Common myeloid progenitor, CD34-positive (primary cell): ENCODE measurements around the gene GSC2.
A peak's percentile ranks its signal among the peaks of the same experiment; 100 is the strongest.

Experiments used
- CTCF ChIA-PET: fragments of 350-600 bp; sonication (Branson Sonifier 250); formaldehyde crosslinking; loops from one replicate; lab custom pipeline; 2021; ENCODE audit warnings: antibody characterized with exemption; lab: Charles Lee
- POLR2A ChIA-PET: fragments of 350-600 bp; sonication (Branson Sonifier 250); formaldehyde crosslinking; loops from one replicate; lab custom pipeline; 2021; ENCODE audit warnings: antibody characterized with exemption; lab: Charles Lee
- DNase-seq, 3 donors: peaks; one replicate each; pipeline versions ENCODE4 v3.0.0 to v3.0.0-alpha.2; 2013
- H3K27ac ChIP-seq, 2 experiments: 1 replicate in 1 of 2; 2 replicates in 1 of 2; pipeline ENCODE4 v1.7.0; 2013; ENCODE audit warnings: inconsistent platforms in 2 of 2, low read length in 2 of 2, mild to moderate bottlenecking in 2 of 2, low read depth in 1 of 2, moderate library complexity in 1 of 2; ENCODE audit not compliant: severe bottlenecking in 2 of 2, insufficient read depth in 1 of 2, poor library complexity in 1 of 2
- H3K27me3 ChIP-seq, 5 experiments: replicated peaks in 2 of 5; 1 replicate in 3 of 5; 2 replicates in 2 of 5; pipeline versions ENCODE4 v1.6.1 to v1.7.0; 2013; ENCODE audit warnings: low read length in 4 of 5, mild to moderate bottlenecking in 2 of 5, moderate library complexity in 2 of 5, inconsistent platforms in 1 of 5; ENCODE audit not compliant: insufficient read depth in 5 of 5, control insufficient read depth in 4 of 5
- H3K36me3 ChIP-seq, 4 experiments: 1 replicate in 2 of 4; 2 replicates in 2 of 4; pipeline versions ENCODE4 v1.6.1 to v1.7.0; 2013; ENCODE audit warnings: low read length in 3 of 4, control low read depth in 1 of 4, mild to moderate bottlenecking in 1 of 4; ENCODE audit not compliant: control insufficient read depth in 4 of 4, insufficient read depth in 4 of 4
- H3K4me1 ChIP-seq, 4 experiments: 1 replicate in 3 of 4; 2 replicates in 1 of 4; pipeline versions ENCODE4 v1.6.1 to v1.7.1; 2013; ENCODE audit warnings: low read length in 3 of 4, mild to moderate bottlenecking in 3 of 4, control low read depth in 1 of 4, inconsistent platforms in 1 of 4, moderate library complexity in 1 of 4; ENCODE audit not compliant: control insufficient read depth in 4 of 4, insufficient read depth in 4 of 4; ENCODE audit errors: control extremely low read depth in 1 of 4
- H3K4me3 ChIP-seq, 7 experiments: 1 replicate in 4 of 7; 2 replicates in 3 of 7; pipeline versions ENCODE4 v1.5.1 to v1.7.0; 2013; ENCODE audit warnings: mild to moderate bottlenecking in 7 of 7, low read length in 6 of 7, moderate library complexity in 6 of 7, inconsistent platforms in 2 of 7, low read depth in 2 of 7, control low read depth in 1 of 7; ENCODE audit not compliant: insufficient read depth in 4 of 7, control insufficient read depth in 1 of 7; ENCODE audit errors: extremely low read depth in 1 of 7
- H3K9me3 ChIP-seq, 5 experiments: 1 replicate in 4 of 5; 2 replicates in 1 of 5; pipeline versions ENCODE4 v1.6.1 to v1.7.1; 2013; ENCODE audit warnings: low read length in 4 of 5, mild to moderate bottlenecking in 2 of 5, inconsistent platforms in 1 of 5, low read depth in 1 of 5, moderate library complexity in 1 of 5; ENCODE audit not compliant: control insufficient read depth in 4 of 5, insufficient read depth in 2 of 5; ENCODE audit errors: control extremely low read depth in 1 of 5
- WGBS: methylation state at CpG from one replicate; pipeline ENCODE4 v1.1.5; 2013; ENCODE audit not compliant: insufficient coverage; 5-methylcytosine and 5-hydroxymethylcytosine counted together

Gene GSC2

DNA sequence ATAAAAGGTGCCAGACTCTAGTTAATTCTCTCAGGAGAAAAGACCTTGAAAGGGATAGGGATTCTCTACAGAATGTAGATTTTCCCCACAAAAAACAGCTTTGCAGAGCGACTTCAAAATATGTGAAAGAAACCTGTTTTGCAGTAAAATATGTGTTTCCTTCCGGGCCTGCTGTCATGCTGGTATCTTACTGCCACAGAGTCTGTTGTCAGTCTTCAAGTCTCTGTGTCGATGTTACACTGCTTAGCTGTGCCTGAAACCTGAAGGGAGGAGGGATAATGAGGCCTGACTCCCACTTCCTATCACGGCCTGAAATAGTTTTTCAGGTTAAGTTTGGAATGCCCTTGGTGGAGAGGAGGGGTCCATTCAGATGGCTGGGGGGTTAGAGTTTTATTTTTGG lies 26.2 kb downstream of the GSC2 start:
- POLR2A ChIA-PET: no interaction called here
- 84% methylated on average over 4 of the region's 4 CpGs for WGBS
- H3K4me1 ChIP-seq: peaks cover 4 to 34% (median 28%) of the 10 kb centered on the region in 4 experiments
- H3K36me3 ChIP-seq: peaks cover 0 to 9% (median 2%) of the 10 kb centered on the region in 4 experiments
- H3K27ac ChIP-seq: no peak overlapping the region
- CTCF ChIA-PET: no interaction called here
- H3K9me3 ChIP-seq: no peaks in the 10 kb centered on the region
- peaks cover 0 to 2% (median 0%) of the 10 kb centered on the region in 5 experiments for H3K27me3 ChIP-seq
- H3K4me3 ChIP-seq: no peak overlapping the region
- no peak for DNase-seq

DNA sequence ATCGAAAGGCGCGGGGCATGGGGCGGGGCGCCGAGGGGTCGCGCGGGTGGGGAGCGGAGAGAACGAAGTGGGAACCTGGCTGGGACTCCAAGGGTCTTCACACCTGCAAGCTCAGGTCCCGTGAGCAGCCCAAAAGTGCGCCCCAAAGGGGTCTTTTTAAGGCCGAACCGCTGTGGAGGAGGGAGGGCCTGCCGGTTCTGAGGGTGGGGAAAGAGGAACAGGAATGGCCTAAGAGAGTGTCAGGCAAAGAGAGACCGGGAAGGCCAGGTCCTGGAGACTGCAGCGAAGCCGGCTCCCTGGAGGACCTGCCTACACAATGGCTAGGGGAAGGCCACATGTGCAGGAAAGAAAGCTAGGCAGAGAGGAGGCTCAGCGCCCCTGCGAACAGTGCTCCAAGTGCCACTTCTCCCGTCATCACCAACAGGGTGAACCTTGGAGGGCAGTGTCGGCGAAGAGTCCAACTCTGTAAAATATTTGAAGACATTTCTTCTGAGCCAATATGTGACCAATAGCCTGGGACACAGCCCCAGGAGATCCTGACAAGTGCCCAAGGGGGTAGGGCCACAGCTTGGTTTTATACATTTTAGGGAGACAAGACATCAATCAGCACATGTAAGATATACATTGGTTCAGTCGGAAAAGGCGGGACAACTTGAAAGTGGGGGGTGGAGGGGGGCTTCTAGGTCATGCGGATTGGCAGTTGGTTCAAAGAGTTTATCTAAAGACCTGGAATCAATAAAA lies 27.2 kb downstream of the GSC2 start:
- Histone ChIP-seq H3K36me3 (peaks cover 0 to 16% (median 2%) of the 10 kb centered on the region in 4 experiments), H3K27me3 (peaks cover 0 to 2% (median 0%) of the 10 kb centered on the region in 5 experiments), H3K9me3 (no peaks in the 10 kb centered on the region), H3K4me3 (peak overlapping the region; percentile 18 to 88 (median 61)), H3K27ac (peak overlapping the region in 1 of 2 experiments; percentile 54), H3K4me1 (peaks cover 4 to 42% (median 28%) of the 10 kb centered on the region in 4 experiments)
- POLR2A ChIA-PET: interaction anchor here (1.0 to 1.4 kb wide), 2 partner anchors 12 to 21 kb away, joined by 3 to 5 read pairs; no protein-coding TSS in a partner anchor
- CTCF ChIA-PET: interaction anchor here (1.5 to 2.0 kb wide), 2 partner anchors 11 to 16 kb away, joined by 3 to 9 read pairs; no protein-coding TSS in a partner anchor
- WGBS: 24% methylated on average over 25 of the region's 27 CpGs
- no peak for DNase-seq

DNA sequence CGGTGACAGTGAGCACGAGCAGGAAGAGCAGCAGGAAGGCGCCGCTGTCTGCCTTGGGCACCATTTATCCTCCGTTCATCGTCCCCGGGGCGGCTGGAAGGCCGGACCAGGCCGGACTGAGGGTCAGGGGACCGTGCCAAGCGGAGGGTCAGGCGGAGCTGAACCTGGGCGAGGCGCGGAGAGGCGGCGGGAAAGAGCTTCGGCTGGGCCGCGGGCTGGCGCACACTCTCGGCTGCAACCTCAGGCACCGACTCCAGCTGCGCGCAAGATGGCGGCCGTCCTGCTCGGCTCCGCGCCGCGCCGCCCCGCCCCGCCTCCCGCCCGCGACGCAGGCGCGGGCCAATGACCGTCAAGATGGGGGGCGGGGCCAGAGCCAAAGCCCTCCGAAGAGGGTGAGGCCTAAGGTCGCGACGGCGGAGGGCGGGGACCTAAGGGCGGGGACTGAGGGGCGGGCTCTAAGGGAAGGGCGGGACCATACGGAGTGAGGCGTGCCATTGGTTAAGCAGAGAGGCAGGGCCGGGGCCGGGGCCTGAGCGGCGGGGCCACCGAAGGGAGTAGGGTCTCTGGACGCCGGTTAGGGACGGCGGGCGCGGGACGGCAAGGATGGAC lies 27.8 kb downstream of the GSC2 start, which contains the start of gene DGCR2:
Gene DGCR2 (minus strand): TSS at position 270 of the 609 bp plus-strand sequence. CDS start 206 bp downstream, at position 64.
- DNase-seq: peak; percentile 94 to 97 (median 97)
- peaks cover 0 to 16% (median 2%) of the 10 kb centered on the region in 4 experiments for H3K36me3 ChIP-seq
- H3K4me1 ChIP-seq: peaks cover 4 to 47% (median 28%) of the 10 kb centered on the region in 4 experiments
- ChIA-PET POLR2A (interaction anchor here (1.0 to 1.4 kb wide), 3 partner anchors 10 to 22 kb away, joined by 3 to 5 read pairs (median 4); no protein-coding TSS in a partner anchor), CTCF (interaction anchor here (1.5 to 2.0 kb wide), 2 partner anchors 12 to 15 kb away, joined by 3 to 9 read pairs; no protein-coding TSS in a partner anchor)
- H3K27me3 ChIP-seq: peaks cover 0 to 2% (median 0%) of the 10 kb centered on the region in 5 experiments
- no peaks in the 10 kb centered on the region for H3K9me3 ChIP-seq
- peak within 1 kb of the TSS; percentile 60 to 98 (median 85) for H3K4me3 ChIP-seq
- peak within 1 kb of the TSS; percentile 25 to 83 for H3K27ac ChIP-seq
- 0% methylated on average over 58 of the region's 67 CpGs for WGBS

DNA sequence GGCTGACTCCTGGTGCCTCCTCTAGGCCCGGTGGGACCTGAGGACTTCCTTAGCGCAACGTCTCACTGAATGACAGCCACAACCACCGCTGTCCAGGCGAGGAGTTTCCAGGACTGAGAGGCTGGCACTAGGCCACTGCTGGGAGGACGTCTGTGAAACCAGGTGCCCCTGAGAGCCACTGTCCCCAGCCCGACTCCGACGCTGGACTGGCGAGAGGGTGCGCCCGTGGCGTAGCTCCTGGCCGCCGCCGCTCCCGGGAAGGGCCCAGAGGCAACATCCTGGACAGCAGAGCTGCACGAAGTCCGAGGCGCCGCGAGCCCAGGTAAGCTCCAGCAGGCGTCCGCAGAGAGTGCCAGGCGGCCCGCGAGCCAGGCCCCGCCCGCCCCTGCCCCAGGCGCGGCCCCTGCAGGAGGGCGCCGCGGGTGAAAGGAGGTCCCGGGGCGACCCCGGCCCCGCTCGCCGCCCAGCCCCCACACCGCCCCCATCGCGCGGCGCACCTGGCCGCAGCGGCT lies 28.4 kb downstream of the GSC2 start:
- H3K4me3 ChIP-seq: peak overlapping the region; percentile 60 to 98 (median 85)
- peaks cover 0 to 18% (median 6%) of the 10 kb centered on the region in 4 experiments for H3K36me3 ChIP-seq
- peak overlapping the region; percentile 25 to 83 for H3K27ac ChIP-seq
- 0% methylated on average over 39 of the region's 47 CpGs for WGBS
- peaks cover 0 to 2% (median 0%) of the 10 kb centered on the region in 5 experiments for H3K27me3 ChIP-seq
- peaks cover 4 to 52% (median 31%) of the 10 kb centered on the region in 4 experiments for H3K4me1 ChIP-seq
- no peaks in the 10 kb centered on the region for H3K9me3 ChIP-seq
- peak in 1 of 3 donors; percentile 56 for DNase-seq
- POLR2A ChIA-PET: interaction anchor here (1.0 to 1.4 kb wide), 3 partner anchors 9 to 22 kb away, joined by 3 to 5 read pairs (median 4); no protein-coding TSS in a partner anchor
- CTCF ChIA-PET: interaction anchor here (1.5 to 2.3 kb wide), 3 partner anchors 11 to 15 kb away, joined by 3 to 13 read pairs (median 9); no protein-coding TSS in a partner anchor

DNA sequence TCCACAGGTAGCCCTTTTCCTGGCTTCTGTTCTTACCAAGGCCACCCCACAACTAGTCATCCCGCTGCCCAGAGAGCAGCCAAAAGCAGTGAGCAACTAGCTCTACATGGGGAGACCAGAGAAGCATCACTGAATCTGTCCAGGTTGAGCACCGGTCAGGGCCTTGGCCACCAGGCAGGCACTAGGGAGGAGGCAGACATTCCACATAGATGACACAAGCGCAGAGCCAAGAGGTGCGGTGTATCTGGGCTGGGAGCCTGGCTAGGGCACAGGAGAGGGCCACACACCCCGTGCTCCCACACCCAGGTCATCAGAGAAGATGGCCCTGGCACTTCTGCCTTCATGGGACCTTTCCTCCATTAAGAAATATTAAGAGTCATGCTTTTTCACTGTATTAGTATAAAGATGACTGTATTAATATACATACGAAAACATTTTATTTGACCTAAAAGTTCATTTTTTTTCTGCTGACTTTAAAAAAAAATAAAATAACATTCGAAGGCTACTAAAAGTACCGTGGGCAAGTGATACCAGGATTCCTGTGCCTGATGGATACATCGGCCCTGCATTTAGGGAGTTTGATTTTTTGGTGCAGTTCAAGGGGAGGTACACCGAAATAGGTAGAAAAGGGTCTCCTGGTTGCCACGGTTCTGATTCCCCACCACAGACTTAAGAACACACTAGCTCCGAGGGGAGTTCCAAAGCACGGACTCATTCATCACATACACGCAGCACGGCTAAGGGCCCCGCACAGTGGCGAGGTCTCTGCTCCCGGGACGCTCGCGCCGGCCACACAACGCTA lies 29.1 kb downstream of the GSC2 start:
- POLR2A ChIA-PET: interaction anchor here (1.4 kb wide), 2 partner anchors 8 to 10 kb away, joined by 4 to 5 read pairs; no protein-coding TSS in a partner anchor
- peak overlapping the region; percentile 60 to 98 (median 85) for H3K4me3 ChIP-seq
- H3K36me3 ChIP-seq: peaks cover 0 to 20% (median 7%) of the 10 kb centered on the region in 4 experiments
- no peaks in the 10 kb centered on the region for H3K9me3 ChIP-seq
- DNase-seq: peak in 1 of 3 donors; percentile 50
- CTCF ChIA-PET: interaction anchor here (1.5 to 2.3 kb wide), 3 partner anchors 10 to 14 kb away, joined by 3 to 13 read pairs (median 9); no protein-coding TSS in a partner anchor
- H3K27ac ChIP-seq: peak overlapping the region; percentile 25 to 83
- 32% methylated on average over 20 of the region's 23 CpGs for WGBS
- peaks cover 0 to 2% (median 0%) of the 10 kb centered on the region in 5 experiments for H3K27me3 ChIP-seq
- H3K4me1 ChIP-seq: peaks cover 4 to 52% (median 31%) of the 10 kb centered on the region in 4 experiments

DNA sequence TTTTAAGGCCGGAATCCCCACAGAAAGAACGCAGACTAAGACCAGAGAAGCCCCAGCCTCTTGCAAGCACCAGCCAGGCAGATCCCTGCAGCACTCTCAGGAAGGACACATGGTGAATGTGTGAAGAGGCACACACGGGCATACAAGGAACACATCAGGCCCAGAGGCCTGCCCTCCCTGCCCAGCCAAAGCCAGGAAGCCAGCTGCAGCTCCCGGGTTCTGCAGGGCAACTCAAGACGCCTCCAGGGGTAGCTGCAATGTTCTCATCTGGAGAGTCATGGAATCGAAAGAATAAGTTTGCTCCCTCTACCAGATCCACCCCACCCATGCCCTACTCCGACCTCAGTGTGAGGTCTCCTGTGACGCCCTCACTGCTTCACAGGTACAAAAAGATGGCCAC lies 30.1 kb downstream of the GSC2 start:
- no peak overlapping the region for H3K27ac ChIP-seq
- H3K4me1 ChIP-seq: peaks cover 4 to 52% (median 31%) of the 10 kb centered on the region in 4 experiments
- WGBS: 79% methylated on average over 7 of the region's 8 CpGs
- no peaks in the 10 kb centered on the region for H3K9me3 ChIP-seq
- ChIA-PET POLR2A (no interaction called here), CTCF (interaction anchor here (2.3 to 4.7 kb wide), 2 partner anchors 9 to 12 kb away, joined by 13 to 15 read pairs; no protein-coding TSS in a partner anchor)
- H3K27me3 ChIP-seq: no peaks in the 10 kb centered on the region
- no peak for DNase-seq
- peaks cover 1 to 27% (median 7%) of the 10 kb centered on the region in 4 experiments for H3K36me3 ChIP-seq
- H3K4me3 ChIP-seq: no peak overlapping the region
